ENCODE measurements around the gene HERC2.

HERC2 gene

GRCh38 chr15:28107904-28108275 lies 214.1 kb downstream of the HERC2 start:
- DNase-seq, result peak; percentile 39

GRCh38 chr15:28107111-28107903 lies 214.7 kb downstream of the HERC2 start:
- no peak for DNase-seq

- no peak for DNase-seq
Measured at GRCh38 chr15:28106294-28107110, 215.5 kb downstream of the HERC2 start.

GRCh38 chr15:28105793-28106192 lies 216.2 kb downstream of the HERC2 start:
- DNase-seq, result no peak

- DNase-seq, result no peak
Measured at GRCh38 chr15:28105224-28105791, 216.7 kb downstream of the HERC2 start.

GRCh38 chr15:28104326-28104725 lies 217.7 kb downstream of the HERC2 start:
- DNase-seq, result no peak

- DNase-seq, result no peak
Measured at GRCh38 chr15:28103831-28104230, 218.1 kb downstream of the HERC2 start.

GRCh38 chr15:28101983-28102441 lies 220.0 kb downstream of the HERC2 start:
- no peak for DNase-seq

- no peak for DNase-seq
Measured at GRCh38 chr15:28101201-28101600, 220.8 kb downstream of the HERC2 start.

GRCh38 chr15:28100516-28101195 lies 221.3 kb downstream of the HERC2 start:
- DNase-seq, result no peak

GRCh38 chr15:28099555-28100140 lies 222.3 kb downstream of the HERC2 start:
- DNase-seq, result no peak

- peak; percentile 22 for DNase-seq
Measured at GRCh38 chr15:28098766-28099554, 223.0 kb downstream of the HERC2 start, which contains the start of gene OCA2. Gene OCA2, minus strand, starts transcription at chr15:28099315. Its CDS starts 17,441 bp downstream, at chr15:28081874.

- no peak for DNase-seq
Measured at GRCh38 chr15:28098360-28098765, 223.6 kb downstream of the HERC2 start.

- DNase-seq, result no peak
Measured at GRCh38 chr15:28097656-28098359, 224.2 kb downstream of the HERC2 start.

- DNase-seq, result no peak
Measured at GRCh38 chr15:28096670-28097431, 225.1 kb downstream of the HERC2 start.

GRCh38 chr15:28096411-28096669 lies 225.6 kb downstream of the HERC2 start:
- DNase-seq, result no peak

GRCh38 chr15:28094732-28095521 lies 227.1 kb downstream of the HERC2 start:
- no peak for DNase-seq

GRCh38 chr15:28093752-28094535 lies 228.0 kb downstream of the HERC2 start:
- no peak for DNase-seq

GRCh38 chr15:28091313-28091712 lies 230.7 kb downstream of the HERC2 start:
- no peak for DNase-seq
